GM19193 (cell line): ENCODE data around the gene DKKL1.

Experiments
- POLR2A ChIP-seq: IDR thresholded peaks from 4 replicates; pipeline ENCODE4 v1.6.1; 2011; ENCODE audit not compliant: insufficient read depth, insufficient read length; ENCODE audit errors: extremely low read depth

Gene DKKL1

GRCh38 chr19:49378512-49378911 lies 14.8 kb downstream of the DKKL1 start:
- TF ChIP-seq POLR2A, result no peak

GRCh38 chr19:49380391-49380790 lies 16.7 kb downstream of the DKKL1 start:
- no peak for TF ChIP-seq POLR2A

- no peak for TF ChIP-seq POLR2A
Observed at GRCh38 chr19:49382639-49383038, 19.0 kb downstream of the DKKL1 start.

- TF ChIP-seq POLR2A, result no peak
Observed at GRCh38 chr19:49383599-49383998, 19.9 kb downstream of the DKKL1 start.

- TF ChIP-seq POLR2A, result no peak
Observed at GRCh38 chr19:49387936-49388372, 24.3 kb downstream of the DKKL1 start, which contains the start of gene KASH5. Gene KASH5, plus strand, starts transcription at chr19:49388249. Its CDS starts 2,635 bp downstream, at chr19:49390884.

- no peak for TF ChIP-seq POLR2A
Observed at GRCh38 chr19:49389406-49389805, 25.7 kb downstream of the DKKL1 start.

- no peak for TF ChIP-seq POLR2A
Observed at GRCh38 chr19:49390131-49390928, 26.7 kb downstream of the DKKL1 start.

GRCh38 chr19:49390929-49391359 lies 27.3 kb downstream of the DKKL1 start:
- no peak for TF ChIP-seq POLR2A

GRCh38 chr19:49391581-49392399 lies 28.1 kb downstream of the DKKL1 start:
- no peak for TF ChIP-seq POLR2A

GRCh38 chr19:49393881-49394280 lies 30.2 kb downstream of the DKKL1 start:
- TF ChIP-seq POLR2A, result no peak

GRCh38 chr19:49395581-49396407 lies 32.1 kb downstream of the DKKL1 start:
- TF ChIP-seq POLR2A, result no peak

- TF ChIP-seq POLR2A, result no peak
Observed at GRCh38 chr19:49396738-49397505, 33.2 kb downstream of the DKKL1 start.

GRCh38 chr19:49398001-49398615 lies 34.4 kb downstream of the DKKL1 start:
- no peak for TF ChIP-seq POLR2A

GRCh38 chr19:49398931-49399330 lies 35.3 kb downstream of the DKKL1 start:
- TF ChIP-seq POLR2A, result no peak
